WTC11 (cell line): ENCODE measurements around the gene RIC8B. TPM values are rescaled to one million over a fixed set of nuclear protein-coding genes. Genes with fewer than 3 reads are reported as not detected.
"Not testable (repeated sequence)": the region's sequence is repeated elsewhere in the genome, so short reads cannot be mapped to it uniquely, and the experiment has no call there.

ENCODE experiments used
- ATAC-seq: fragments of 200-7000 bp; cut with Tn5 transposase; 2 replicates; pipeline ENCODE4 v1.10.0; 2021; ENCODE audit warnings: mild to moderate bottlenecking, moderate library complexity
- CTCF ChIA-PET: fragments of 300-600 bp; sonication (Branson Sonifier 250); formaldehyde crosslinking; loops from one replicate; lab custom pipeline; 2021; ENCODE audit warnings: antibody characterized with exemption; lab: Charles Lee
- POLR2A ChIA-PET: fragments of 350-600 bp; sonication (Branson Sonifier 250); formaldehyde crosslinking; loops from one replicate; lab custom pipeline; 2021; ENCODE audit warnings: antibody characterized with exemption; lab: Charles Lee
- DNase-seq: peaks from one replicate; pipeline ENCODE4 v3.0.0; 2021; ENCODE audit warnings: low spot score
- H3K27ac Mint-ChIP-seq: 2 replicates; pipeline ENCODE4 v1.8.0; 2021; ENCODE audit warnings: mixed read lengths
- H3K27me3 Mint-ChIP-seq: 2 replicates; pipeline ENCODE4 v1.8.0; 2021; ENCODE audit warnings: low read depth, mild to moderate bottlenecking, moderate library complexity, mixed read lengths
- H3K36me3 Mint-ChIP-seq: 2 replicates; pipeline ENCODE4 v1.8.0; 2021; ENCODE audit warnings: mixed read lengths
- H3K4me1 Mint-ChIP-seq: 2 replicates; pipeline ENCODE4 v1.8.0; 2022; ENCODE audit warnings: mixed read lengths
- H3K4me3 Mint-ChIP-seq: 2 replicates; pipeline ENCODE4 v1.8.0; 2021; ENCODE audit warnings: mild to moderate bottlenecking, moderate library complexity, mixed read lengths
- H3K9me3 Mint-ChIP-seq: 2 replicates; pipeline ENCODE4 v1.8.0; 2021; ENCODE audit warnings: mixed read lengths
- AR ChIP-seq: fragments of 250-450 bp; sonication (Bioruptor Pico); IDR thresholded peaks from 2 replicates; pipeline ENCODE4 v1.9.0; 2021; ENCODE audit warnings: mild to moderate bottlenecking
- ATF2 ChIP-seq: sonication (generic); formaldehyde crosslinking; IDR thresholded peaks from 2 replicates; pipeline ENCODE4 v1.8.1; 2022; ENCODE audit warnings: low read depth, missing genetic modification reagents, borderline replicate concordance
- ELF4 ChIP-seq: sonication (generic); formaldehyde crosslinking; IDR thresholded peaks from 2 replicates; pipeline ENCODE4 v1.8.1; 2022; ENCODE audit warnings: low read depth, mild to moderate bottlenecking, moderate library complexity, missing genetic modification reagents
- FOXJ3 ChIP-seq: sonication (generic); formaldehyde crosslinking; IDR thresholded peaks from 2 replicates; pipeline ENCODE4 v1.9.0; 2021; ENCODE audit warnings: missing genetic modification reagents, mild to moderate bottlenecking, borderline replicate concordance
- GRHL2 ChIP-seq: fragments of 250-450 bp; sonication (Bioruptor Pico); IDR thresholded peaks from 2 replicates; pipeline ENCODE4 v1.8.0; 2022; ENCODE audit warnings: mild to moderate bottlenecking, moderate library complexity; ENCODE audit not compliant: insufficient replicate concordance, severe bottlenecking
- GTF2I ChIP-seq: fragments of 250-450 bp; sonication (Bioruptor Pico); conservative IDR thresholded peaks from 2 replicates; pipeline ENCODE4 v1.4.0; 2021; ENCODE audit warnings: mild to moderate bottlenecking
- MAX ChIP-seq: sonication (generic); formaldehyde crosslinking; IDR thresholded peaks from 2 replicates; pipeline ENCODE4 v1.8.0; 2022; ENCODE audit warnings: mild to moderate bottlenecking, missing genetic modification reagents
- MLX ChIP-seq: sonication (generic); formaldehyde crosslinking; IDR thresholded peaks from 2 replicates; pipeline ENCODE4 v1.8.1; 2023; ENCODE audit warnings: mild to moderate bottlenecking, missing genetic modification reagents, moderate library complexity
- MXD4 ChIP-seq: fragments of 250-450 bp; sonication (Bioruptor Pico); IDR thresholded peaks from 2 replicates; pipeline ENCODE4 v1.8.0; 2021; ENCODE audit warnings: mild to moderate bottlenecking, moderate library complexity, borderline replicate concordance
- NR2C2 ChIP-seq: sonication (generic); formaldehyde crosslinking; IDR thresholded peaks from 2 replicates; pipeline ENCODE4 v1.8.0; 2022; ENCODE audit warnings: mild to moderate bottlenecking, missing genetic modification reagents
- RELA ChIP-seq: sonication (generic); formaldehyde crosslinking; IDR thresholded peaks from 2 replicates; pipeline ENCODE4 v1.8.1; 2022; ENCODE audit warnings: missing genetic modification reagents, mild to moderate bottlenecking, borderline replicate concordance
- TCF7 ChIP-seq: sonication (generic); formaldehyde crosslinking; IDR thresholded peaks from 2 replicates; pipeline ENCODE4 v1.8.0; 2022; ENCODE audit warnings: mild to moderate bottlenecking, low read depth, missing genetic modification reagents, moderate library complexity
- TEAD1 ChIP-seq: sonication (generic); formaldehyde crosslinking; IDR thresholded peaks from 2 replicates; pipeline ENCODE4 v1.8.0; 2022; ENCODE audit warnings: mild to moderate bottlenecking, missing genetic modification reagents
- ZBTB21 ChIP-seq: sonication (generic); formaldehyde crosslinking; IDR thresholded peaks from 2 replicates; pipeline ENCODE4 v1.8.1; 2023; ENCODE audit warnings: mild to moderate bottlenecking, missing genetic modification reagents, borderline replicate concordance
- ZNF121 ChIP-seq: sonication (generic); formaldehyde crosslinking; IDR thresholded peaks from 2 replicates; pipeline ENCODE4 v1.8.0; 2023; ENCODE audit warnings: missing genetic modification reagents
- ZNF263 ChIP-seq: sonication (generic); formaldehyde crosslinking; IDR thresholded peaks from 2 replicates; pipeline ENCODE4 v1.8.1; 2022; ENCODE audit warnings: low read depth, mild to moderate bottlenecking, moderate library complexity, missing genetic modification reagents
- ZNF317 ChIP-seq: sonication (generic); formaldehyde crosslinking; IDR thresholded peaks from 2 replicates; pipeline ENCODE4 v1.8.1; 2023; ENCODE audit warnings: low read depth, mild to moderate bottlenecking, moderate library complexity, missing genetic modification reagents, borderline replicate concordance
- ZNF416 ChIP-seq: fragments of 250-450 bp; sonication (Bioruptor Pico); IDR thresholded peaks from 2 replicates; pipeline ENCODE4 v1.9.0; 2021; ENCODE audit warnings: mild to moderate bottlenecking, inconsistent platforms
- ZNF423 ChIP-seq: fragments of 250-450 bp; sonication (Bioruptor Pico); IDR thresholded peaks from 2 replicates; pipeline ENCODE4 v2.1.2; 2022; ENCODE audit warnings: mild to moderate bottlenecking, moderate library complexity
- total RNA-seq: library from RNA; stranded (reverse); gene quantifications from 3 replicates; pipeline ENCODE4 v1.2.3, GENCODE V29; 2021
- TF ChIP-seq, protein P1 (sequence below): sonication (generic); formaldehyde crosslinking; IDR thresholded peaks from 2 replicates; pipeline ENCODE4 v1.8.1; 2023; ENCODE audit warnings: mild to moderate bottlenecking, missing genetic modification reagents, moderate library complexity
- TF ChIP-seq, protein P2 (sequence below): sonication (generic); formaldehyde crosslinking; IDR thresholded peaks from 2 replicates; pipeline ENCODE4 v1.8.1; 2022; ENCODE audit warnings: missing genetic modification reagents, borderline replicate concordance
- TF ChIP-seq, protein P3 (sequence below): sonication (generic); formaldehyde crosslinking; IDR thresholded peaks from 2 replicates; pipeline ENCODE4 v1.8.1; 2023; ENCODE audit warnings: mild to moderate bottlenecking, missing genetic modification reagents

The RIC8B gene
- total RNA-seq, 1 experiment from 2014 or later, result 20.2 TPM

DNA sequence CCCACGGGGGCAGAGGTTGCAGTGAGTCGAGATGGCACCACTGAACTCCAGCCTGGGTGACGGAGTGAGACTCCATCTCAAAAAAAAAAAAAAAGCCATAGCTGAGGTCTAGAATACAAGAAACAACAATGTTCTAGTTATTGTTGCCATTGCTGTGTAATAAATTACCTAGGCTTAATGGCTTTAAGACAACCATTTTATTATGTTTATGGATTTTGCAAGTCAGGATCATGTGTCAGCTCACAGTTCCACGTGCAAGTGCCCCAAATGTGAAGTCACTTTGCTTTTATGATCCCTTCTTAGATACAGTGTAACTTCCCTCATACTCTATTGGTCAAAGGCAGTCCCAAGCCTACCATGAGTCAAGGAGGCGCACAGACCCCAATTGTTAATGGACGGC, 49.5 kb upstream of the RIC8B start:
- H3K27me3 Mint-ChIP-seq, result no peaks in the 10 kb centered on the region
- H3K36me3 Mint-ChIP-seq, result no peaks in the 10 kb centered on the region; the same call in 1 of the 2 replicates
- DNase-seq (no peak), ATAC-seq (no peak)
- H3K27ac Mint-ChIP-seq, result no peak overlapping the region
- POLR2A ChIA-PET, result no interaction called here
- CTCF ChIA-PET, result no interaction called here
- TF ChIP-seq MAX (CRISPR knock-in tag), result no peak
- no peak for TF ChIP-seq TCF7
- TF ChIP-seq ZNF263 (CRISPR knock-in tag), result no peak
- no peak for TF ChIP-seq ZNF423
- TF ChIP-seq, protein P1, sequence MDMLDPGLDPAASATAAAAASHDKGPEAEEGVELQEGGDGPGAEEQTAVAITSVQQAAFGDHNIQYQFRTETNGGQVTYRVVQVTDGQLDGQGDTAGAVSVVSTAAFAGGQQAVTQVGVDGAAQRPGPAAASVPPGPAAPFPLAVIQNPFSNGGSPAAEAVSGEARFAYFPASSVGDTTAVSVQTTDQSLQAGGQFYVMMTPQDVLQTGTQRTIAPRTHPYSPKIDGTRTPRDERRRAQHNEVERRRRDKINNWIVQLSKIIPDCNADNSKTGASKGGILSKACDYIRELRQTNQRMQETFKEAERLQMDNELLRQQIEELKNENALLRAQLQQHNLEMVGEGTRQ, result no peak
- no peak for TF ChIP-seq ZBTB21 (CRISPR knock-in tag)
- TF ChIP-seq GRHL2 (CRISPR knock-in tag), result no peak
- no peak for TF ChIP-seq NR2C2 (CRISPR knock-in tag)
- TF ChIP-seq, protein P2, sequence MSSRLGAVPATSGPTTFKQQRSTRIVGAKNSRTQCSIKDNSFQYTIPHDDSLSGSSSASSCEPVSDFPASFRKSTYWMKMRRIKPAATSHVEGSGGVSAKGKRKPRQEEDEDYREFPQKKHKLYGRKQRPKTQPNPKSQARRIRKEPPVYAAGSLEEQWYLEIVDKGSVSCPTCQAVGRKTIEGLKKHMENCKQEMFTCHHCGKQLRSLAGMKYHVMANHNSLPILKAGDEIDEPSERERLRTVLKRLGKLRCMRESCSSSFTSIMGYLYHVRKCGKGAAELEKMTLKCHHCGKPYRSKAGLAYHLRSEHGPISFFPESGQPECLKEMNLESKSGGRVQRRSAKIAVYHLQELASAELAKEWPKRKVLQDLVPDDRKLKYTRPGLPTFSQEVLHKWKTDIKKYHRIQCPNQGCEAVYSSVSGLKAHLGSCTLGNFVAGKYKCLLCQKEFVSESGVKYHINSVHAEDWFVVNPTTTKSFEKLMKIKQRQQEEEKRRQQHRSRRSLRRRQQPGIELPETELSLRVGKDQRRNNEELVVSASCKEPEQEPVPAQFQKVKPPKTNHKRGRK, result no peak
- no peak for TF ChIP-seq FOXJ3 (CRISPR knock-in tag)
- TF ChIP-seq GTF2I (CRISPR knock-in tag), result no peak
- no peak for TF ChIP-seq TEAD1 (CRISPR knock-in tag)
- TF ChIP-seq RELA (CRISPR knock-in tag), result no peak
- no peak for TF ChIP-seq ATF2 (CRISPR knock-in tag)
- TF ChIP-seq ZNF121 (CRISPR knock-in tag), result no peak
- TF ChIP-seq MLX (CRISPR knock-in tag), result no peak
- TF ChIP-seq ZNF317, result no peak
- no peak overlapping the region for H3K4me3 Mint-ChIP-seq
- H3K4me1 Mint-ChIP-seq, result peaks cover 11% of the 10 kb centered on the region
- H3K9me3 Mint-ChIP-seq, result no peaks in the 10 kb centered on the region; the same call in 1 of the 2 replicates

GRCh38 chr12:106726603-106727202, 47.8 kb upstream of the RIC8B start:
- DNase-seq, ATAC-seq, H3K9me3 Mint-ChIP-seq, POLR2A ChIA-PET, H3K4me3 Mint-ChIP-seq, H3K27ac Mint-ChIP-seq, H3K27me3 Mint-ChIP-seq, H3K36me3 Mint-ChIP-seq, CTCF ChIA-PET: not testable (repeated sequence)
- H3K4me1 Mint-ChIP-seq, result peaks cover 11% of the 10 kb centered on the region

GRCh38 chr12:106729611-106730010, 44.9 kb upstream of the RIC8B start:
- POLR2A ChIA-PET, result no interaction called here
- Mint-ChIP-seq H3K27me3 (no peaks in the 10 kb centered on the region), H3K36me3 (no peaks in the 10 kb centered on the region; the same call in 1 of the 2 replicates), H3K27ac (no peak overlapping the region), H3K9me3 (no peaks in the 10 kb centered on the region; the same call in 1 of the 2 replicates), H3K4me1 (no peaks in the 10 kb centered on the region), H3K4me3 (no peak overlapping the region)
- CTCF ChIA-PET, result interaction anchor here (1.4 to 2.0 kb wide), 2 partner anchors 8 to 190 kb away, joined by 3 to 6 read pairs; no protein-coding TSS in a partner anchor
- DNase-seq (no peak), ATAC-seq (no peak)
- TF ChIP-seq MXD4, result no peak
- TF ChIP-seq ZNF416, result no peak
- TF ChIP-seq, protein P3, sequence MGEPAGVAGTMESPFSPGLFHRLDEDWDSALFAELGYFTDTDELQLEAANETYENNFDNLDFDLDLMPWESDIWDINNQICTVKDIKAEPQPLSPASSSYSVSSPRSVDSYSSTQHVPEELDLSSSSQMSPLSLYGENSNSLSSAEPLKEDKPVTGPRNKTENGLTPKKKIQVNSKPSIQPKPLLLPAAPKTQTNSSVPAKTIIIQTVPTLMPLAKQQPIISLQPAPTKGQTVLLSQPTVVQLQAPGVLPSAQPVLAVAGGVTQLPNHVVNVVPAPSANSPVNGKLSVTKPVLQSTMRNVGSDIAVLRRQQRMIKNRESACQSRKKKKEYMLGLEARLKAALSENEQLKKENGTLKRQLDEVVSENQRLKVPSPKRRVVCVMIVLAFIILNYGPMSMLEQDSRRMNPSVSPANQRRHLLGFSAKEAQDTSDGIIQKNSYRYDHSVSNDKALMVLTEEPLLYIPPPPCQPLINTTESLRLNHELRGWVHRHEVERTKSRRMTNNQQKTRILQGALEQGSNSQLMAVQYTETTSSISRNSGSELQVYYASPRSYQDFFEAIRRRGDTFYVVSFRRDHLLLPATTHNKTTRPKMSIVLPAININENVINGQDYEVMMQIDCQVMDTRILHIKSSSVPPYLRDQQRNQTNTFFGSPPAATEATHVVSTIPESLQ, result no peak
- TF ChIP-seq ELF4 (CRISPR knock-in tag), result no peak
- TF ChIP-seq AR (CRISPR knock-in tag), result no peak
